Uterus (tissue), 4 donors: ENCODE measurements around the gene KRT79. TPM values are rescaled to one million over a fixed set of nuclear protein-coding genes. Genes with fewer than 3 reads are reported as not detected.

Experiments
- DNase-seq, 2 donors: peaks; one replicate each; pipeline ENCODE4 v3.0.0-alpha.2; 2019 to 2020
- H3K27ac ChIP-seq, 2 donors: fragments of 200-600 bp; sonication (generic); 1 replicate in 1 of 2; 2 replicates in 1 of 2; pipeline ENCODE4 v1.5.1; 2016 to 2018
- H3K27me3 ChIP-seq, 2 donors: fragments of 200-600 bp; sonication (generic); one replicate each; pipeline ENCODE4 v1.5.1; 2018 to 2019; ENCODE audit warnings: control low read depth in 1 of 2
- H3K36me3 ChIP-seq, 2 donors: fragments of 200-600 bp; sonication (generic); one replicate each; pipeline ENCODE4 v1.5.1; 2019; ENCODE audit warnings: control low read depth in 1 of 2
- H3K4me1 ChIP-seq, 2 donors: fragments of 200-600 bp; sonication (generic); one replicate each; pipeline ENCODE4 v1.5.1; 2018 to 2019; ENCODE audit warnings: control low read depth in 1 of 2
- H3K4me3 ChIP-seq, 2 donors: fragments of 200-600 bp; sonication (generic); 1 replicate in 1 of 2; 2 replicates in 1 of 2; pipeline ENCODE4 v1.5.1; 2018 to 2019; ENCODE audit warnings: mild to moderate bottlenecking in 1 of 2
- H3K9me3 ChIP-seq, 2 donors: fragments of 200-600 bp; sonication (generic); one replicate each; pipeline ENCODE4 v1.5.1; 2019; ENCODE audit warnings: control low read depth in 1 of 2
- POLR2A ChIP-seq, 2 donors: fragments of 450-650 bp; IDR thresholded peaks; one replicate each; pipeline ENCODE4 v1.6.1; 2016; ENCODE audit warnings: antibody characterized with exemption in 2 of 2, mild to moderate bottlenecking in 1 of 2, moderate library complexity in 1 of 2
- intact Hi-C: fragments of 100-400 bp; cut with DNase I; formaldehyde crosslinking; loops from one replicate; pipeline ENCODE4 v1.15.1; 2023; ENCODE audit warnings: low total_unique reads
- total RNA-seq, 4 donors: library from RNA; depleted of rRNA in 3 of 4; stranded (reverse); fragments of >200 nt in 3 of 4; gene quantifications; one replicate each; pipeline versions ENCODE4 v1.1.0 to v1.2.4, GENCODE V29; 2014 to 2023
- TF ChIP-seq, protein P1 (sequence below), 4 experiments: fragments of 200-600 bp in 2 of 4; fragments of 450-650 bp in 2 of 4; sonication (generic) in 2 of 4; IDR thresholded peaks; one replicate each; pipeline ENCODE4 v1.5.1; 2016 to 2019; ENCODE audit warnings: antibody characterized with exemption in 4 of 4, mild to moderate bottlenecking in 2 of 4, moderate library complexity in 1 of 4
- donor health status: DM: yes; HTN: yes; CAD: no.

Gene KRT79
- total RNA-seq, 4 donors from 2014 or later, result not detected

DNA sequence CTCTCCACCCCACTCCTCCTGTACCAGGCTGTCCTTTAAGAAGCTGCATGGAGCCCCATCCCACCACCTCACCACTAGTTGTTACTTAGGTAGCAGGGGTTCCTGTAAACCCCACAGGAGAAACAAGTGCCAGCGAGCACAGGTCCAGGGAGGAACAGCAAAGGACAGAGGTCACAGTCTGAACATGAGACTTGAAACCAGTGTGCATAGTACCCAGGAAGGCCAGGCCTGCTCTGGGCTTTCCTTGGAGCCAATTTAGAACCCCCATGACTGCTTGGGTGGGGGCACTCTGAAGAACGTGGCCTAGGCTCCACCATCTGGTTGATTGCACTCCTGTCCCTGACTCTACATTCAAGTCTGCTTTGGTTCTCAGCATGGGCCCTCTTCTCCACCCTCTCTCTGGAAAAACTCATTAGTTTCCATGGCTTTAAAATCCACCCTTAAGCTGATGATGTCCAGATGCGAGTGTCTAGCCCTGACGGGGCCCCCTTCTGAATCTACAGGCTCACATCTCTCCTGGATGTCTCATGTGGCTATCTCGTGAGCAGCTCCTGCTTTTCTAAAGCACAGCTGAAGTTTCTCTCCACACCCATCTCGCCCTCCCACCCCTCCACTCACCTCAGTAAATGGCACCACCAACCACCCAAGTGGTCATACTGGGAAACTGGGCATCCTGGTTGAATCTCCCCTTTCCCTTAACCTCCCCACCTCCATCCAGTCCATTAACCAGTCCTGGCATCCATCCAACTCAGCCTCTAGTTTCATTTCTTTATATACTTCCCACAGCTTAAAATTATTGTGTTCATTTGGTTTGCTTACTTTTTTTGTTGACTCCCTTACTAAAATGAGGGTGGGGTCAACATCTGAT lies 46.6 kb downstream of the KRT79 start:
- Histone ChIP-seq H3K36me3 (no peaks in the 10 kb centered on the region), H3K4me3 (no peak overlapping the region), H3K9me3 (no peaks in the 10 kb centered on the region), H3K27ac (no peak overlapping the region), H3K27me3 (no peaks in the 10 kb centered on the region), H3K4me1 (no peaks in the 10 kb centered on the region)
- TF ChIP-seq POLR2A (IDR thresholded peaks at IDR 0.05), result no peak
- TF ChIP-seq, protein P1, sequence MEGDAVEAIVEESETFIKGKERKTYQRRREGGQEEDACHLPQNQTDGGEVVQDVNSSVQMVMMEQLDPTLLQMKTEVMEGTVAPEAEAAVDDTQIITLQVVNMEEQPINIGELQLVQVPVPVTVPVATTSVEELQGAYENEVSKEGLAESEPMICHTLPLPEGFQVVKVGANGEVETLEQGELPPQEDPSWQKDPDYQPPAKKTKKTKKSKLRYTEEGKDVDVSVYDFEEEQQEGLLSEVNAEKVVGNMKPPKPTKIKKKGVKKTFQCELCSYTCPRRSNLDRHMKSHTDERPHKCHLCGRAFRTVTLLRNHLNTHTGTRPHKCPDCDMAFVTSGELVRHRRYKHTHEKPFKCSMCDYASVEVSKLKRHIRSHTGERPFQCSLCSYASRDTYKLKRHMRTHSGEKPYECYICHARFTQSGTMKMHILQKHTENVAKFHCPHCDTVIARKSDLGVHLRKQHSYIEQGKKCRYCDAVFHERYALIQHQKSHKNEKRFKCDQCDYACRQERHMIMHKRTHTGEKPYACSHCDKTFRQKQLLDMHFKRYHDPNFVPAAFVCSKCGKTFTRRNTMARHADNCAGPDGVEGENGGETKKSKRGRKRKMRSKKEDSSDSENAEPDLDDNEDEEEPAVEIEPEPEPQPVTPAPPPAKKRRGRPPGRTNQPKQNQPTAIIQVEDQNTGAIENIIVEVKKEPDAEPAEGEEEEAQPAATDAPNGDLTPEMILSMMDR (IDR thresholded peaks at IDR 0.05), result no peak
- DNase-seq, result no peak
- intact Hi-C loops, result no loop called here

DNA sequence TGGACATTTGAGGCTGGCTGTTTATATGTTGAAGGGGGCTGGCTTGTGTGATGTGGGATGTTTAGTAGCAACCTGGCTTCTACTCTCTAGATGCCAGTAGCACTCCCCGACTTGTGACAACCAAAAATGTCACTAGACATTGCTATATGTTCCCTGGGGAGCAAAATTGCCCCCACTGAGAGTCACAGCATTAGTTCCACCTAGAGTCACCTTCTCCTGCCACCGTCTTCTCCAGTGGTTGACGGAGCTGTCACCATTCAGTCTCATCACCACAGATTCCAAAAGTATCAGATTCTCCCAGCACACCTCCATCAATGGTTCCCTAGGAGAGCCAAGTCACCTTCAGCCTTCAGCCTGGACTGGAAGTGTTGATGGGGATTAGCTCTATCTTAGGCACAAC lies 49.2 kb downstream of the KRT79 start:
- no peak overlapping the region for H3K27ac ChIP-seq
- no peaks in the 10 kb centered on the region for H3K27me3 ChIP-seq
- intact Hi-C loops, result no loop called here
- TF ChIP-seq POLR2A (IDR thresholded peaks at IDR 0.05), result no peak
- TF ChIP-seq, protein P1 (IDR thresholded peaks at IDR 0.05), result no peak
- H3K4me3 ChIP-seq, result no peak overlapping the region
- H3K9me3 ChIP-seq, result no peaks in the 10 kb centered on the region
- H3K36me3 ChIP-seq, result no peaks in the 10 kb centered on the region
- H3K4me1 ChIP-seq, result no peaks in the 10 kb centered on the region
- DNase-seq, result no peak

DNA sequence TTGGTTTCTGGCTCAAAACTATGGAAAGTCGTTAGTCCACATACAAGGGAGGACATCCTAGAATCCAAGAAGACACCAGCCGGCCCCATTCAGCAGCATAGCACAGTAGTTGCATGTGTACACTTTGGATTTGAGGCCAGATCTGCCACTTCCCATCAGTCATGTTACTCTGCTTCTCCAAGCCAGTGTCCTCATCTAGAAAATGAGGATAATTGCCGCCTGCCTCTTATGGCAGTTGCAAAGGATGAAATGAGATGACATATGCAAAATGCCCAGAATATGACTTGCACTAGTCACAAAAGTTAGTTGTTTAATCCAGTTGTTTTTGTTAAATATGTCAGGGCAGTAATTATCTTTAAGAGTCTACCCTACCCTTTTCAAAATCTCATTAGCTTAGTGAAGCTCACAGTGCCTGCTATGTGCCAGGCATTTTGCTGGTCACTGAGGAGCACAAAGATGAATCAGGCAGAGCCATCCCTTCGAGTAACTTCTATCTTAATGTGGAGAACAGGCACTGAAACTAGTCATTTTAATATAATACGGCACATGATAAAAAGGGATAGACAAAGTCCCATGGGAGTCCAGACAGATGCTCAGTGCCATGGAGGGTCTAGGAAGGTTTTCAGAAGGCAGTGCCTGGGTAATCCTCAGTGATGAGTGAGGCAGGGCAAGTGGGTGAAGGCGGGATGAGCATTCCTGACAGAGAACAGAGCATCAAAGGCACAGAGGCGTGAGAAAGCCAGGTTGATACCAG lies 50.4 kb downstream of the KRT79 start:
- Histone ChIP-seq H3K9me3 (no peaks in the 10 kb centered on the region), H3K27ac (no peak overlapping the region), H3K36me3 (no peaks in the 10 kb centered on the region), H3K4me3 (no peak overlapping the region), H3K27me3 (no peaks in the 10 kb centered on the region), H3K4me1 (no peaks in the 10 kb centered on the region)
- DNase-seq, result no peak
- intact Hi-C loops, result no loop called here
- no peak for TF ChIP-seq POLR2A (IDR thresholded peaks at IDR 0.05)
- TF ChIP-seq, protein P1 (IDR thresholded peaks at IDR 0.05), result no peak

DNA sequence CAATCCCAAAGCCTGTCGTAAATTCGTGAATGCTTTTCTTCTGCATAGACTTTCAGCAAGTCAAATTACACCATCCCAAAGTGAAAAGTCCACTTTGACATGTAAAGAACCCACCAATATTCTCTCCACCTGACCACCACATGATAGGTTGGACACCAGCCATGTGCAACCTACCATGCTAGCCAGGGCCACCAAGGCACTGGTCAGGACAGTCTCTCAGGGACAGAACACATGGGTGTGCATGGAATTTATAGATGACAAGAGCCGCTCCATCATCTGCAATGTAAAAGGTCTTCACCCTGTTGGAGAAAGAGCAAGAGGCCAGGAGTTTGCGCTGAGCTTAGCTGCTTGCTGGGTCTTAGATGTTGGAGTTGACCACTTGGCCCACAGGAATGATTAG lies 51.6 kb downstream of the KRT79 start:
- Histone ChIP-seq H3K27me3 (no peaks in the 10 kb centered on the region), H3K4me1 (no peaks in the 10 kb centered on the region), H3K4me3 (no peak overlapping the region), H3K9me3 (no peaks in the 10 kb centered on the region), H3K27ac (no peak overlapping the region), H3K36me3 (no peaks in the 10 kb centered on the region)
- intact Hi-C loops, result no loop called here
- TF ChIP-seq, protein P1 (IDR thresholded peaks at IDR 0.05), result no peak
- no peak for TF ChIP-seq POLR2A (IDR thresholded peaks at IDR 0.05)
- no peak for DNase-seq
